GM12878 (cell line): ENCODE data around the gene EIF2B5. TPM values are rescaled to one million over a fixed set of nuclear protein-coding genes. Genes with fewer than 3 reads are reported as not detected.

ENCODE experiments used
- ATAC-seq: fragments of 200-7000 bp; cut with Tn5 transposase; 3 replicates; pipeline ENCODE4 v1.9.1; 2020; ENCODE audit warnings: mild to moderate bottlenecking, moderate library complexity
- BruUV-seq: library from RNA; stranded (reverse); fragments of 400-500 nt; replicated peaks from 2 replicates; lab custom pipeline; 2021; lab: Mats Ljungman, UMichigan
- CTCF ChIA-PET: fragments of 300-600 bp; sonication (Branson Sonifier 250); formaldehyde crosslinking; extraction: SDS; loops from one replicate; lab custom pipeline; 2021; ENCODE audit warnings: inconsistent platforms; lab: Yijun Ruan, JAX
- POLR2A ChIA-PET: fragments of 350-600 bp; formaldehyde crosslinking; extraction: SDS; loops from one replicate; lab custom pipeline; 2021; ENCODE audit warnings: inconsistent platforms; lab: Charles Lee
- RAD21 ChIA-PET: fragments of 300-600 bp; sonication (Branson Sonifier 250); formaldehyde crosslinking; loops from one replicate; lab custom pipeline; 2023; ENCODE audit warnings: antibody characterized with exemption; ENCODE audit not compliant: unreplicated experiment; lab: Charles Lee
- SMC1A ChIA-PET: fragments of 300-600 bp; sonication (Branson Sonifier 250); formaldehyde crosslinking; loops from one replicate; lab custom pipeline; 2023; ENCODE audit not compliant: unreplicated experiment, uncharacterized antibody; lab: Charles Lee
- DNase-seq: peaks from one replicate; pipeline ENCODE4 v3.0.0-alpha.2; 2011; ENCODE audit warnings: low read depth, low spot score
- FAIRE-seq: peaks from 3 replicates; lab custom pipeline; 2011; peaks lifted over from hg19 to GRCh38; lab: Jason Lieb, UNC
- H2AFZ ChIP-seq: 2 replicates; pipeline ENCODE4 v1.6.0; 2011; ENCODE audit warnings: low read depth, low read length, control low read depth; ENCODE audit not compliant: control insufficient read depth
- H3K27ac ChIP-seq: 2 replicates; pipeline ENCODE4 v1.5.1; 2011; ENCODE audit warnings: control low read depth; ENCODE audit not compliant: control insufficient read depth, insufficient read depth
- H3K27me3 ChIP-seq, 2 experiments: replicated peaks in 1 of 2; 2 replicates each; pipeline versions ENCODE4 v1.6.0 to v1.6.1; 2011; ENCODE audit warnings: low read length in 1 of 2; ENCODE audit not compliant: control insufficient read depth in 2 of 2, insufficient read depth in 2 of 2
- H3K36me3 ChIP-seq, 2 experiments: 2 replicates each; pipeline ENCODE4 v1.5.1; 2011; ENCODE audit warnings: low read length in 1 of 2; ENCODE audit not compliant: control insufficient read depth in 2 of 2, insufficient read depth in 2 of 2
- H3K4me1 ChIP-seq: 2 replicates; pipeline ENCODE4 v1.6.1; 2011; ENCODE audit warnings: mild to moderate bottlenecking, low read length, moderate library complexity, mixed read lengths; ENCODE audit not compliant: control insufficient read depth, insufficient read depth
- H3K4me2 ChIP-seq: 2 replicates; pipeline ENCODE4 v1.6.0; 2011; ENCODE audit warnings: control low read depth; ENCODE audit not compliant: control insufficient read depth, insufficient read depth
- H3K4me3 ChIP-seq: fragments of 200-600 bp; sonication (generic); 2 replicates; pipeline ENCODE4 v1.5.1; 2016
- H3K79me2 ChIP-seq: 2 replicates; pipeline ENCODE4 v1.6.0; 2011; ENCODE audit warnings: low read length; ENCODE audit not compliant: control insufficient read depth, insufficient read depth
- H3K9ac ChIP-seq: 2 replicates; pipeline ENCODE4 v1.8.0; 2011; ENCODE audit warnings: low read length, control low read depth, mixed read lengths; ENCODE audit not compliant: control insufficient read depth, insufficient read depth
- H3K9me3 ChIP-seq: replicated peaks from 3 replicates; pipeline ENCODE4 v1.5.1; 2011; ENCODE audit warnings: mild to moderate bottlenecking, low read length; ENCODE audit not compliant: control insufficient read depth, insufficient read depth
- H4K20me1 ChIP-seq: 2 replicates; pipeline ENCODE4 v1.6.0; 2011; ENCODE audit not compliant: control insufficient read depth, insufficient read depth
- CREM ChIP-seq: IDR thresholded peaks from 2 replicates; pipeline ENCODE4 v1.6.1; 2014; ENCODE audit warnings: antibody characterized with exemption, low read depth
- EED ChIP-seq: sonication (generic); IDR thresholded peaks from 2 replicates; pipeline ENCODE4 v1.6.1; 2016; ENCODE audit warnings: antibody characterized with exemption, low read depth
- IKZF1 ChIP-seq: fragments of 450-650 bp; conservative IDR thresholded peaks from 2 replicates; pipeline ENCODE4 v1.6.1; 2017; ENCODE audit warnings: antibody characterized with exemption, mild to moderate bottlenecking
- IKZF2 ChIP-seq, 2 experiments: fragments of 450-650 bp; IDR thresholded peaks; 2 replicates each; pipeline ENCODE4 v1.6.1; 2017; ENCODE audit warnings: mild to moderate bottlenecking in 2 of 2, moderate library complexity in 2 of 2
- MEF2A ChIP-seq: IDR thresholded peaks from 2 replicates; pipeline ENCODE4 v1.6.1; 2011; ENCODE audit warnings: low read depth, mild to moderate bottlenecking, low read length, moderate library complexity; ENCODE audit not compliant: insufficient read depth
- POLR2AphosphoS5 ChIP-seq: IDR thresholded peaks from 2 replicates; pipeline ENCODE4 v1.6.1; 2011; ENCODE audit warnings: mild to moderate bottlenecking, low read length, inconsistent platforms
- RB1 ChIP-seq: fragments of 450-650 bp; formaldehyde crosslinking; IDR thresholded peaks from 2 replicates; pipeline ENCODE4 v1.6.1; 2017; ENCODE audit warnings: mild to moderate bottlenecking, borderline replicate concordance
- SIN3A ChIP-seq: IDR thresholded peaks from 2 replicates; pipeline ENCODE4 v1.6.1; 2012; ENCODE audit warnings: low read depth, low read length, improper control_type of control experiment
- USF1 ChIP-seq: IDR thresholded peaks from 2 replicates; pipeline ENCODE4 v1.6.1; 2011; ENCODE audit warnings: borderline replicate concordance, low read depth, mild to moderate bottlenecking, moderate library complexity, mixed read lengths, low read length; ENCODE audit not compliant: insufficient read depth; ENCODE audit errors: extremely low read length
- WGBS: methylation state at CpG from one replicate; pipeline ENCODE4 v1.1.6; 2016; ENCODE audit warnings: low lambda C conversion rate; ENCODE audit not compliant: insufficient replicate concordance, insufficient coverage; ENCODE audit errors: missing lambda C conversion rate; 5-methylcytosine and 5-hydroxymethylcytosine counted together
- in situ Hi-C: fragments of 300-500 bp; cut with MboI; formaldehyde crosslinking; loops from 9 replicates; pipeline ENCODE4 v1.14.3; 2018; ENCODE audit warnings: mixed read lengths
- intact Hi-C: fragments of 100-400 bp; cut with micrococcal nuclease; formaldehyde crosslinking; loops from one replicate; pipeline ENCODE4 v1.14.2; 2022; ENCODE audit not compliant: unreplicated experiment
- polyA plus RNA-seq, 11 experiments: library from polyadenylated mRNA; depleted of rRNA in 4 of 11; unstranded in 6 of 11; stranded (reverse) in 5 of 11; fragments of >200 nt; fragmentation: Nextera tagmentation in 4 of 11; fragmentation: Illumina TruSeq in 1 of 11; extraction: Ambion mirVana in 4 of 11; extraction: Trizol in 1 of 11; gene quantifications; 1 replicate in 1 of 11; 2 replicates in 10 of 11; pipeline versions ENCODE4 v1.2.1 to v1.2.3, GENCODE V29; 2011 to 2016; ENCODE audit warnings: inconsistent platforms in 2 of 11, missing spikeins in 2 of 11, low read depth in 1 of 11
- total RNA-seq, 4 experiments: library from RNA; depleted of rRNA in 3 of 4; stranded (reverse); fragments of >200 nt in 3 of 4; fragmentation: Illumina TruSeq in 1 of 4; extraction: Trizol in 1 of 4; gene quantifications; 2 replicates each; pipeline versions ENCODE4 v1.2.1 to v1.2.3, GENCODE V29; 2013 to 2021

Gene EIF2B5
- total and polyA plus RNA-seq, 10 of the 15 experiments (the other 5 are each of a cell fraction or from before 2014, with no cell fraction given), result 13.7 to 82.7 (median 52.2) TPM

GRCh38 chr3:184142199-184142598, 7.0 kb downstream of the EIF2B5 start:
- no TSS peak for BruUV-seq
- in situ Hi-C loops, result no loop called here
- CTCF ChIA-PET, result interaction anchor here (0.5 kb wide), 1 partner anchor 204 kb away, joined by 3 read pairs; no protein-coding TSS in a partner anchor

GRCh38 chr3:184143327-184143726, 8.2 kb downstream of the EIF2B5 start:
- CTCF ChIA-PET, result interaction anchor here (0.8 to 1.9 kb wide), 3 partner anchors 85 to 228 kb away, joined by 3 to 5 read pairs (median 4); partner anchors contain the start of gene EEF1AKMT4
- Histone ChIP-seq H3K4me1 (no peaks in the 10 kb centered on the region; the same call in 1 of the 2 replicates), H3K4me3 (no peak overlapping the region), H3K9me3 (no peaks in the 10 kb centered on the region), H3K27me3 (no peaks in the 10 kb centered on the region), H3K36me3 (peaks cover 27 to 34% of the 10 kb centered on the region in 2 experiments), H3K9ac (peak overlapping the region; percentile 7; the same call in 1 of the 2 replicates), H3K4me2 (no peak overlapping the region), H3K27ac (peak overlapping the region; percentile 37), H3K79me2 (no peaks in the 10 kb centered on the region), H4K20me1 (no peaks in the 10 kb centered on the region), H2AFZ (no peak overlapping the region)
- 18% methylated on average over 3 of the region's 3 CpGs for WGBS
- in situ Hi-C loops, result no loop called here
- ATAC-seq (peak; percentile 88), FAIRE-seq (no peak), DNase-seq (no peak)
- intact Hi-C loops, result no loop called here
- TF ChIP-seq IKZF2 (IDR thresholded peaks at IDR 0.05) (0 out of 4 replicates have a peak, but pooled peaks of 1 of the 2 experiments have one; percentile 11), RB1 (no peak), USF1 (no peak), IKZF1 (0 out of 2 replicates have a peak, but pooled peaks have one; percentile 11), CREM (0 out of 2 replicates have a peak, but pooled peaks have one; percentile 27), EED (peak; percentile 66; the same call in 1 of the 2 replicates), MEF2A (no peak)
- no TSS peak for BruUV-seq
- POLR2A ChIA-PET, result interaction anchor here (1.1 kb wide), 1 partner anchor 12 kb away, joined by 3 read pairs; no protein-coding TSS in a partner anchor
- SMC1A ChIA-PET, result no interaction called here
- RAD21 ChIA-PET, result no interaction called here

More at GRCh38 chr3:184142199-184142598, 7.0 kb downstream of the EIF2B5 start:
- Histone ChIP-seq H3K27me3 (no peaks in the 10 kb centered on the region), H2AFZ (no peak overlapping the region), H3K4me2 (no peak overlapping the region), H3K27ac (no peak overlapping the region), H3K4me1 (no peaks in the 10 kb centered on the region; the same call in 1 of the 2 replicates), H3K36me3 (peaks cover 27 to 34% of the 10 kb centered on the region in 2 experiments), H3K4me3 (no peak overlapping the region), H3K9ac (no peak overlapping the region), H3K79me2 (peaks cover 10% of the 10 kb centered on the region), H4K20me1 (no peaks in the 10 kb centered on the region), H3K9me3 (no peaks in the 10 kb centered on the region)
- intact Hi-C loops, result no loop called here
- POLR2A ChIA-PET, result no interaction called here
- RAD21 ChIA-PET, result no interaction called here
- DNase-seq (no peak), ATAC-seq (no peak), FAIRE-seq (no peak)
- WGBS, result 84% methylated on average over 7 of the region's 7 CpGs
- SMC1A ChIA-PET, result no interaction called here
- TF ChIP-seq POLR2AphosphoS5 (0 out of 2 replicates have a peak, but pooled peaks have one; percentile 8), SIN3A (no peak)
